GM12878 (cell line): ENCODE results near the gene SHROOM2.

Experiments
- CTCF ChIP-seq, 3 experiments: IDR thresholded peaks in 2 of 3; conservative IDR thresholded peaks in 1 of 3; 2 replicates each; pipeline ENCODE4 v1.5.1; 2011; ENCODE audit warnings: low read depth in 3 of 3, low read length in 3 of 3, mild to moderate bottlenecking in 3 of 3, control low read depth in 2 of 3, moderate library complexity in 2 of 3, inconsistent platforms in 1 of 3, mixed read lengths in 1 of 3; ENCODE audit not compliant: control insufficient read depth in 2 of 3, insufficient read depth in 1 of 3; ENCODE audit errors: extremely low read depth in 1 of 3
- SIN3A ChIP-seq: IDR thresholded peaks from 2 replicates; pipeline ENCODE4 v1.6.1; 2012; ENCODE audit warnings: low read depth, low read length, improper control_type of control experiment

GRCh38 chrX:9888953-9889470, 102.8 kb downstream of the SHROOM2 start:
- TF ChIP-seq CTCF (IDR thresholded peaks at IDR 0.05 in 2 of 3, conservative IDR thresholded peaks at IDR 0.05 in 1 of 3; ENCODE audit: control insufficient read depth in 2 of 3, extremely low read depth in 1 of 3, insufficient read depth in 1 of 3, low read depth in 3 of 3, low read length in 3 of 3) (no peak), SIN3A (no peak)
